D721Med (cell line): ENCODE measurements around the gene PTPRU.

Experiments used
- DNase-seq: peaks from one replicate; pipeline ENCODE4 v3.0.0; 2011; ENCODE audit warnings: low spot score; ENCODE audit not compliant: insufficient read length
- FAIRE-seq: peaks from 2 replicates; lab custom pipeline; 2011; peaks lifted over from hg19 to GRCh38; lab: Jason Lieb, UNC
- TF ChIP-seq, protein P1 (sequence below): IDR thresholded peaks from 2 replicates; pipeline ENCODE4 v1.5.1; 2012; ENCODE audit warnings: mild to moderate bottlenecking, control low read depth; ENCODE audit not compliant: insufficient read depth; ENCODE audit errors: missing control alignments

Gene PTPRU

GRCh38 chr1:29327223-29327935 is 91.1 kb downstream of the PTPRU start:
- TF ChIP-seq, protein P1, sequence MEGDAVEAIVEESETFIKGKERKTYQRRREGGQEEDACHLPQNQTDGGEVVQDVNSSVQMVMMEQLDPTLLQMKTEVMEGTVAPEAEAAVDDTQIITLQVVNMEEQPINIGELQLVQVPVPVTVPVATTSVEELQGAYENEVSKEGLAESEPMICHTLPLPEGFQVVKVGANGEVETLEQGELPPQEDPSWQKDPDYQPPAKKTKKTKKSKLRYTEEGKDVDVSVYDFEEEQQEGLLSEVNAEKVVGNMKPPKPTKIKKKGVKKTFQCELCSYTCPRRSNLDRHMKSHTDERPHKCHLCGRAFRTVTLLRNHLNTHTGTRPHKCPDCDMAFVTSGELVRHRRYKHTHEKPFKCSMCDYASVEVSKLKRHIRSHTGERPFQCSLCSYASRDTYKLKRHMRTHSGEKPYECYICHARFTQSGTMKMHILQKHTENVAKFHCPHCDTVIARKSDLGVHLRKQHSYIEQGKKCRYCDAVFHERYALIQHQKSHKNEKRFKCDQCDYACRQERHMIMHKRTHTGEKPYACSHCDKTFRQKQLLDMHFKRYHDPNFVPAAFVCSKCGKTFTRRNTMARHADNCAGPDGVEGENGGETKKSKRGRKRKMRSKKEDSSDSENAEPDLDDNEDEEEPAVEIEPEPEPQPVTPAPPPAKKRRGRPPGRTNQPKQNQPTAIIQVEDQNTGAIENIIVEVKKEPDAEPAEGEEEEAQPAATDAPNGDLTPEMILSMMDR = no peak
- DNase-seq = no peak
- no peak for FAIRE-seq

- DNase-seq (no peak), FAIRE-seq (no peak)
- TF ChIP-seq, protein P1 = no peak
These were observed 92.9 kb downstream of the PTPRU start for GRCh38 chr1:29329022-29329775.

- no peak for DNase-seq
- TF ChIP-seq, protein P1 = no peak
- no peak for FAIRE-seq
These were observed 93.8 kb downstream of the PTPRU start for GRCh38 chr1:29330089-29330488.

GRCh38 chr1:29330856-29331255 is 94.5 kb downstream of the PTPRU start:
- DNase-seq = no peak
- TF ChIP-seq, protein P1 = no peak
- no peak for FAIRE-seq

DNA sequence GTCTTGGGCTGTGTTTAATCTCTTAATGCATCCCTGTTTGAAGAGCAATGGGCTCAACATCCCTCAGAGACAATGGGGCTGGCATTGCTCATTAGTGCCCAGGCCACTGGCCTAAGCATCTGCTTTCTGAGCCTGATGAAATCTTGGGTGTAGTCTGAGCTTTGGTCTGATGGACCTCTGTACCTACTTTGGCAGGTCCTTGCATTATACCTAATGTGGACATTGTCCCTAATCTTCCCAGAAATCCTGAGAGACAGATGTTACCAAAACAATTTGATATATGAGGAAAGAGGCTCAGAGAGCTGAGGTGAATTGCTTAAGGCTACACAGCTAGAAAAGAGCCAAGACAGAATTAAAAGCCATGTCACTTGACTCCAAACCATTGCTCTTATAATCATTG is 95.0 kb downstream of the PTPRU start:
- DNase-seq (no peak), FAIRE-seq (no peak)
- TF ChIP-seq, protein P1 = no peak

- no peak for FAIRE-seq
- TF ChIP-seq, protein P1 = no peak
- no peak for DNase-seq
These were observed 95.4 kb downstream of the PTPRU start for GRCh38 chr1:29331729-29332128.

GRCh38 chr1:29332204-29332603 is 95.9 kb downstream of the PTPRU start:
- no peak for DNase-seq
- no peak for FAIRE-seq
- TF ChIP-seq, protein P1 = peak; percentile 56
